ENCODE results near the gene PCNT.

DNA sequence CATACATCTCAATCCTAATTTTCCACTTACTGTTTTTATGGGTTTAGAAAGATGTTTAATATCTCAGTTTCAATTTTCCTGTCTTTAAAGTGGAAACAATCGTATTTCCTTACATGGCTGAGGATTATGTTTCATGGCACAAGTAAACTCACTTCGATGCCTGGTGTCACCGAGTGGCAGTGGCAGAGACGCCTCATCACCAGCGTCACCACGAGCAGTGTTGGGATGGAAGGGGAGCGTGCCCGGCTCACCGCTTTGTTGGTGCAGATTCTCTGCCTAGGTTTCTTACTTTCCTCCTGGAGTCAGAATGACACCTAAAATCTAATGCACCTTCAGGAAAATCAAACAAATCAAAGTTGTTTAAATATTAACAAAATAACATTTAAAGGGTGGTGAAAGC is 86.6 kb downstream of the PCNT start:
- TF ChIP-seq, protein P1, sequence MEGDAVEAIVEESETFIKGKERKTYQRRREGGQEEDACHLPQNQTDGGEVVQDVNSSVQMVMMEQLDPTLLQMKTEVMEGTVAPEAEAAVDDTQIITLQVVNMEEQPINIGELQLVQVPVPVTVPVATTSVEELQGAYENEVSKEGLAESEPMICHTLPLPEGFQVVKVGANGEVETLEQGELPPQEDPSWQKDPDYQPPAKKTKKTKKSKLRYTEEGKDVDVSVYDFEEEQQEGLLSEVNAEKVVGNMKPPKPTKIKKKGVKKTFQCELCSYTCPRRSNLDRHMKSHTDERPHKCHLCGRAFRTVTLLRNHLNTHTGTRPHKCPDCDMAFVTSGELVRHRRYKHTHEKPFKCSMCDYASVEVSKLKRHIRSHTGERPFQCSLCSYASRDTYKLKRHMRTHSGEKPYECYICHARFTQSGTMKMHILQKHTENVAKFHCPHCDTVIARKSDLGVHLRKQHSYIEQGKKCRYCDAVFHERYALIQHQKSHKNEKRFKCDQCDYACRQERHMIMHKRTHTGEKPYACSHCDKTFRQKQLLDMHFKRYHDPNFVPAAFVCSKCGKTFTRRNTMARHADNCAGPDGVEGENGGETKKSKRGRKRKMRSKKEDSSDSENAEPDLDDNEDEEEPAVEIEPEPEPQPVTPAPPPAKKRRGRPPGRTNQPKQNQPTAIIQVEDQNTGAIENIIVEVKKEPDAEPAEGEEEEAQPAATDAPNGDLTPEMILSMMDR (IDR thresholded peaks at IDR 0.05; ENCODE audit: insufficient read depth, low read length, poor library complexity, severe bottlenecking) = no peak
- TF ChIP-seq EZH2phosphoT487 (conservative IDR thresholded peaks at IDR 0.05; ENCODE audit: low read length) = no peak

Data from SU-DHL-6 (cell line).